NCI-H345 (cell line): Measurements from ENCODE around the gene KIF15.
A peak's percentile ranks its signal among the peaks of the same experiment; 100 is the strongest.
"Not testable (repeated sequence)": the region's sequence is repeated elsewhere in the genome, so short reads cannot be mapped to it uniquely, and the experiment has no call there.

ENCODE experiments used
- DNase-seq: peaks from one replicate; lab custom pipeline; 2025; lab: John Stamatoyannopoulos, UW

Gene KIF15, protein sequence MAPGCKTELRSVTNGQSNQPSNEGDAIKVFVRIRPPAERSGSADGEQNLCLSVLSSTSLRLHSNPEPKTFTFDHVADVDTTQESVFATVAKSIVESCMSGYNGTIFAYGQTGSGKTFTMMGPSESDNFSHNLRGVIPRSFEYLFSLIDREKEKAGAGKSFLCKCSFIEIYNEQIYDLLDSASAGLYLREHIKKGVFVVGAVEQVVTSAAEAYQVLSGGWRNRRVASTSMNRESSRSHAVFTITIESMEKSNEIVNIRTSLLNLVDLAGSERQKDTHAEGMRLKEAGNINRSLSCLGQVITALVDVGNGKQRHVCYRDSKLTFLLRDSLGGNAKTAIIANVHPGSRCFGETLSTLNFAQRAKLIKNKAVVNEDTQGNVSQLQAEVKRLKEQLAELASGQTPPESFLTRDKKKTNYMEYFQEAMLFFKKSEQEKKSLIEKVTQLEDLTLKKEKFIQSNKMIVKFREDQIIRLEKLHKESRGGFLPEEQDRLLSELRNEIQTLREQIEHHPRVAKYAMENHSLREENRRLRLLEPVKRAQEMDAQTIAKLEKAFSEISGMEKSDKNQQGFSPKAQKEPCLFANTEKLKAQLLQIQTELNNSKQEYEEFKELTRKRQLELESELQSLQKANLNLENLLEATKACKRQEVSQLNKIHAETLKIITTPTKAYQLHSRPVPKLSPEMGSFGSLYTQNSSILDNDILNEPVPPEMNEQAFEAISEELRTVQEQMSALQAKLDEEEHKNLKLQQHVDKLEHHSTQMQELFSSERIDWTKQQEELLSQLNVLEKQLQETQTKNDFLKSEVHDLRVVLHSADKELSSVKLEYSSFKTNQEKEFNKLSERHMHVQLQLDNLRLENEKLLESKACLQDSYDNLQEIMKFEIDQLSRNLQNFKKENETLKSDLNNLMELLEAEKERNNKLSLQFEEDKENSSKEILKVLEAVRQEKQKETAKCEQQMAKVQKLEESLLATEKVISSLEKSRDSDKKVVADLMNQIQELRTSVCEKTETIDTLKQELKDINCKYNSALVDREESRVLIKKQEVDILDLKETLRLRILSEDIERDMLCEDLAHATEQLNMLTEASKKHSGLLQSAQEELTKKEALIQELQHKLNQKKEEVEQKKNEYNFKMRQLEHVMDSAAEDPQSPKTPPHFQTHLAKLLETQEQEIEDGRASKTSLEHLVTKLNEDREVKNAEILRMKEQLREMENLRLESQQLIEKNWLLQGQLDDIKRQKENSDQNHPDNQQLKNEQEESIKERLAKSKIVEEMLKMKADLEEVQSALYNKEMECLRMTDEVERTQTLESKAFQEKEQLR (N-terminal part only)

GRCh38 chr3:44761424-44762169 is at the start of gene KIF15, which contains the start of gene KIAA1143:
Gene KIF15 (plus strand): TSS chr3:44761794. CDS start chr3:44761866, 72 bp downstream.
Gene KIAA1143 (minus strand): TSS chr3:44761619. CDS start chr3:44761602, 17 bp downstream.
- peak; percentile 96 for DNase-seq

DNA sequence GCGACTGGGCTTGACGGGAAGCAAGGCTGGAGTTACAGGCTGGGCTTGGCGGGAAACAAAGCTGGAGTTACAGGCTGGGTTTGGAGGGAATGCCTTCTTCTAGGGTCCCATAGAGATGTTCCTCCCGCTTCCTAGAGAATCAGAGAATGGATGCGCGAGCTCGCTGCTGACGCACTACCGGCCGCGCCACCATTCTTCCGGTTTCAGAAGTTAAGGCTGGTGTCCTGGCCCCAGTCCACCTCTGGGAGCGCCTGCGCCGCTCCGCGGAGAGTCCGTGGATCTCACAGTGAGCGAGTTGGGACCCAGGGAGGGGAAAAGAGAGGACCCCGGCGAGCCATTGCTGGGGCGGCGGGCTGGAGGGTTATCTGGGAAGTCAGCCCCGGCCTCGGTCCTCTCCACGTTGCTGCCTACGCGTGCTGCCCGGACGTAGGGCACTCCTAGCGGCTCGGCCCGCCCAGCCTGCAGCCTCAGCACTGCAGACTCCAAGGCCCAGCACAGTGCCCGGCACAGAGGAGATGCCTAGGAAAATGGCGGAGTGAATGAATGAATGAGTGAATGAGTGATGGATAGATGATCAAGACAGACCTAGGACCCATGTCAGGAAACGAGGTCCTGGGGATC is 49.0 kb upstream of the KIF15 start, which contains the start of gene ZNF502:
Gene ZNF502, plus strand, starts transcription at position 206 of the 621 bp plus-strand sequence. CDS start 7,602 bp downstream, outside the sequence.
- DNase-seq: no peak

DNA sequence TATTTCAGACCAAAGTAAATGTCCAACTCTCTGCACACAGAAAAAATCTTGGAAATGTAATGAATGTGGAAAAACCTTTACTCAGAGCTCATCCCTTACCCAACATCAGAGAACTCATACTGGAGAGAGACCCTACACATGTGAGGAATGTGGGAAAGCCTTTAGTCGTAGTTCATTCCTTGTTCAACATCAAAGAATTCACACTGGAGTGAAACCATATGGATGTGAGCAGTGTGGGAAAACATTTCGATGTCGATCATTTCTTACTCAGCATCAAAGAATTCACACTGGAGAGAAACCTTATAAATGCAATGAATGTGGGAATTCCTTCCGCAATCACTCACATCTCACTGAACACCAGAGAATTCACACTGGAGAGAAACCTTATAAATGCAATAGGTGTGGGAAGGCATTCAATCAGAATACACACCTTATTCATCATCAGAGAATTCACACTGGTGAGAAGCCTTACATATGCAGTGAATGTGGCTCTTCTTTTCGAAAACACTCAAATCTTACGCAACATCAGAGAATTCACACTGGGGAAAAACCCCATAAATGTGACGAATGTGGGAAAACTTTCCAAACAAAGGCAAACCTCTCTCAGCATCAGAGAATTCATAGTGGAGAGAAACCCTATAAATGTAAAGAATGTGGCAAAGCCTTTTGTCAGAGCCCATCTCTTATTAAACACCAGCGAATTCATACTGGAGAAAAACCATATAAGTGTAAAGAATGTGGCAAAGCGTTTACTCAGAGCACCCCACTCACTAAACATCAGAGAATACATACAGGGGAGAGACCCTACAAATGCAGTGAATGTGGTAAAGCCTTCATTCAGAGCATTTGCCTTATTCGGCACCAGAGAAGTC is 40.1 kb upstream of the KIF15 start:
- no peak for DNase-seq

DNA sequence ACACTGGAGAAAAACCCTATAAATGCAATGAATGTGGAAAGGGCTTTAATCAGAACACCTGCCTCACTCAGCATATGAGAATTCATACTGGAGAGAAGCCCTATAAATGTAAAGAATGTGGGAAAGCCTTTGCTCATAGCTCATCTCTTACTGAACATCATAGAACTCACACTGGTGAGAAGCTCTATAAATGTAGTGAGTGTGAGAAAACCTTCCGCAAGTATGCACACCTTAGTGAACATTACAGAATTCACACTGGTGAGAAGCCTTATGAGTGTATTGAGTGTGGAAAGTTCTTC is 39.5 kb upstream of the KIF15 start:
- no peak for DNase-seq

DNA sequence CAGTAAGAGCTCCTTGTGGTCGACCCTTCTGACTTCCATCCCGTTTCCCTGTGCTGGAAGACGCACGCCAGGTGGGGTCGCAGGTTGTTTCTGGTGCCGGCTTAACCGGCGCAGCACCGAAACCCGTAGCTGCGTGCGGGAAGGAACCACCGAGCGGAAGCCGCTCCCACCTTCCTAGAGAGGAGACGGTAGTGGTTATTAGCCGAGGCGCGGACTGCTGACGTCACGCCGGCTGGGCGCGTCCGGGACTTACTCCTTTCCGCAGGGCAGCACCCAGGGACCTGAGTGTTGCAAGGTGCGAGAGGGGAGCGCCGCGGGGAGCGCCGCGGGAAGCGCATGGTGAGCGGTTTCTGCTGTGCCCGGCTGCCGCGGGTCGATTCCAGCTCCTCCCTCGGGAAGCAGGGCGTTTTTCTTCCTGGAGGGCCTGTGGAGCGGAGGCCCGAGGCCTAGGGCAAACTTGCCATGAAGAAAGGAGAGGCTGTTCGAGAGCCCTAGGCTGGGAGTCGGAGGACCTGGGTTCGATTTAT is 32.1 kb upstream of the KIF15 start, which contains the start of gene ZNF501:
Gene ZNF501, plus strand, starts transcription at position 252 of the 527 bp plus-strand sequence. CDS start 4,787 bp downstream, outside the sequence.
- DNase-seq: peak; percentile 94

DNA sequence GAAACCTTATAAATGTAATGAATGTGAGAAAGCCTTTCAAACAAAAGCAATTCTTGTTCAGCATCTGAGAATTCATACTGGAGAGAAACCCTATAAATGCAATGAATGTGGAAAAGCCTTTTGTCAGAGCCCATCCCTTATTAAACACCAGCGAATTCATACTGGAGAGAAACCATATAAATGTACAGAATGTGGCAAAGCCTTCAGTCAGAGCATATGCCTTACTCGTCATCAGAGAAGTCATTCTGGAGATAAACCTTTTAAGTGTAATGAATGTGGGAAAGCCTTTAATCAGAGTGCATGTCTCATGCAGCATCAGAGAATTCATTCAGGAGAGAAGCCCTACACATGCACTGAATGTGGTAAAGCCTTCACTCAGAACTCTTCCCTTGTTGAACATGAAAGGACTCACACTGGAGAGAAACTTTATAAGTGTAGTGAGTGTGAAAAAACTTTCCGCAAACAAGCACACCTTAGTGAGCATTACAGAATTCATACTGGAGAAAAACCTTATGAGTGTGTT is 26.9 kb upstream of the KIF15 start:
- no peak for DNase-seq

- no peak for DNase-seq
These were observed 532 bp upstream of the KIF15 start for GRCh38 chr3:44761101-44761423.

GRCh38 chr3:44762170-44762677 is 630 bp downstream of the KIF15 start:
- DNase-seq: peak; percentile 17

DNA sequence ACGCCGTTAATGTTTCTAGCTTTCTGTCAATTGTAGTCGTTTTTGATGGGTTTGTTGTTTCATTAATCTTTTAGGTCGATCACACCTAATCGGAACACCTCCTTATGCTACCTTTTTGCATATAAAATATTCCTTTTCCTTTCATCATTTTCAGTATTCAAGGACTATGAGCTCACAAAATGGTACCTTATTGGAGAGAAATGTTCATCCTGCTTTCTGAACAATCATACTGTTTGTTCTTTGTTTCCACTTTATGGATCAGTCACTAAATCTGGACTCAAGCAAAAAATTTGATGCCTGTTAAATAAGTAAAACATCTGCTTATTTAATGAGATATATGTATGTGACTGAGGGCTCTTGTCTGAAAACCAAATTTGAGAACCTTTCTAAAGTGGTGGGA is 1.1 kb downstream of the KIF15 start:
- DNase-seq: no peak

GRCh38 chr3:44764248-44764647 is 2.7 kb downstream of the KIF15 start:
- no peak for DNase-seq

DNA sequence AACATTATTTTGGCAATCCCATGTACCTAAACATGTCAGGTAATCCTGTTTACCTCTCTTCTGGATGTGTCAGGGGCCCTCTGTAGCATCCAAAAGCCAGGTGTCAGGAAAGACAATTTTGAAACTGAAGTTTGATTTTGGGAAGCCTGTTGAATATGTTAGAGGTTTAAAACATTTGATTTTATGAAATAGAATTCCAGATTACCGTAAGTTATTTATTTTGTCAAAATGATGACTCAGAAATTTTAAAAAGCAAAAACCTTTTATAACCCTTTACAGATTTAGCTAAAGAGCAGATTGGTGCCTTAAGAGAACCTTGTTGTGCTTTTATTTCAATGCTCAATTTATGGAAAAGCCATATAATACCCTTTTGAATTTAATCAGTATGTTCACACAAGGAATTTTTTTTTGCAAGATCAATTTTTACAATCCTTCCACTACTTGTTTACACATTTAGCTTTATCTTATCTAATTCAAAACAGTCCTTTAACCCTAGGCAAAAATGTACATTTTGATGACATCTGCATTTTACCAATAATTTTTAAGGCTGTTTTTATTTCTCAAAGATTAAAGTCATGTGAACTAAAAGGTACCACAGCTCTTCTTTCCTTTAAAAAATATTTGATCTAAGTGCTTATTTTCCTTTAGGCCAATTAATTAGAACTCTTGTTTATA is 10.0 kb downstream of the KIF15 start:
- DNase-seq: no peak

DNA sequence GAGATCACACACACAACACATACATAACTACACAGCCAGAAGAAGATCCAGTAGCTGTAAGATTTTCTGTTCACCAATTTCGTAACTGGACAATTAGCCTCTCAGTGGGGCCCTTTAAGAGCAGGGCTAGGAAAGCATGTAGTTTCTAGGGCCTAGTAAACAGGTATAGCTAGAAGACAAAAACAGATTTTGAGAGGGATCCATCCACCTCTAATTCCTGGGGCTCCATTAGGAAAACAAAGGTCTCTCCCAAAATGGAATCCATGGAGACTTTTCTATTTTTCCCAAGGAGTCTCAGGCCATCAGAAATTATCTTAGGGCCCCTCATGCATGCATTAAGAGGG is 10.5 kb downstream of the KIF15 start:
- DNase-seq: no peak

DNA sequence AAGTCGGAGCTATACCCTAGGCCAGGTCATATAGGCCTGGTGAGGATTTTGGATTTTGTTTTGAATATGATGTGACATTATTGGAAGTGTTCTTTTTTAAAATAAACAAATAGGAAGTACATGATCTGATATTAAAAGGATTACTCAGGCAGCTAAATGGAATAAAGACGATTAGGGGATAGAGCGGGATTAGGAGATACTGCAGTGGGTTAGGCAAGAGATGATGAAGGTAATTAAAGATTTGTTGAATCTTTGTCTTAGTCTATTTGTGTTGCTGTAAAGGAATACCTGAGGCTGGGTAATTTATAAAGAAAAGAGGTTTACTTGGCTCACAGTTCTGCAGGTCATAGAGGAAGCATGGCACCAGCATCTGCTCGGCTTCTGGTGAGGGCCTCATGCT is 21.3 kb downstream of the KIF15 start:
- no peak for DNase-seq

- DNase-seq: no peak
These were observed 33.6 kb downstream of the KIF15 start for GRCh38 chr3:44795197-44795596.

DNA sequence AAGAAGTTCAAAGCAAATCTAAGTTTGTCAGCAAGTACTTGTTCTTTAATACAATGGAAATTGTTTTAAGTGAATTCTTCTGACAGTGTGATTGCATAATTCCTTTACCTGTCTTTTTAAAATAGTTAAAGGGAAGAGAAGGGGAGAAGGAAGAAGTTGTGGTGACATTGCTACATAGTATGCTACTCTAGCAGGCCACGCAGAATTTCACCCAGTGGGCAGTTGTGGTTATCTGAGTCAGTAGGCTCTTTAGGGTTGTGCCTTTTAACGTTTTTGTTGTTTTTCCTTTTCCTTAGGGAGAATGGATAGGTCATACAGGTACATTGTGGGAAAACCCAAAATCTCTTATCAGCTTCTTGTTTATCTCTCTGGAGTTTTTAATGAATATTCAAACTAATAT is 40.4 kb downstream of the KIF15 start:
- DNase-seq: no peak

GRCh38 chr3:44803298-44803697 is 41.7 kb downstream of the KIF15 start:
- no peak for DNase-seq

DNA sequence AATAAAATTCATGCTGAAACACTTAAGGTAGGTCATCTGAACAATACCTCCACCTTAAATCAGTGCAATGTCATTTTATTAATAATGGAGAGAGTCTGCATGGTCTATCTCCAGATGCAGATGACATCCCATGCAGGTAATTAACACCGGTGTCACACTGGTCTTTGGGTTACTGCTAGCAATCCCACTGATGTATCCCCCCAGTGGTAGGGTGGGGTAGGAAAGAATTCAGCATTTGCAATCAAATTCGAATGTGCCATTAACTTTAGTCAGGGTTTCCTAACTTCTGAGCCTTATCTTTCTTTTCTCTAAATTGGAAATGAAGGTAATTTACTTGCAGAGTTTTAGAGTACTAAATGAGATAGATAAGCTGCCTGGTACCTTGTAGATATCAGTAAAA is 44.4 kb downstream of the KIF15 start:
- no peak for DNase-seq

DNA sequence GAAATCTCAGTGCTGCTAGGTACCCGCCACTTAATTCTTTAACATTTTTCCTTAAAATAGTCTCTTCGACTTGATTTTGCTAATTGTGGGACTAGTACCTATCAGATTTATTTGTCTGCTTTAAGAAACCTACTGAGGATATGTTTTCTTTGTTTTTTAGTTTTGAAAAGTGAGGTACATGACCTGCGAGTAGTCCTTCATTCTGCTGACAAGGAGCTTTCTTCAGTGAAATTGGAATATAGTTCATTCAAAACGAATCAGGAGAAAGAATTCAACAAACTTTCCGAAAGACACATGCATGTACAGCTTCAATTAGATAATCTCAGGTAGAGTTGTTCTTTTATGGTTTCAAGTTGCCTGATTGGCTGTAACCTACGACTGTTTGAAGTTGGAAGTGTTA is 53.2 kb downstream of the KIF15 start:
- no peak for DNase-seq

DNA sequence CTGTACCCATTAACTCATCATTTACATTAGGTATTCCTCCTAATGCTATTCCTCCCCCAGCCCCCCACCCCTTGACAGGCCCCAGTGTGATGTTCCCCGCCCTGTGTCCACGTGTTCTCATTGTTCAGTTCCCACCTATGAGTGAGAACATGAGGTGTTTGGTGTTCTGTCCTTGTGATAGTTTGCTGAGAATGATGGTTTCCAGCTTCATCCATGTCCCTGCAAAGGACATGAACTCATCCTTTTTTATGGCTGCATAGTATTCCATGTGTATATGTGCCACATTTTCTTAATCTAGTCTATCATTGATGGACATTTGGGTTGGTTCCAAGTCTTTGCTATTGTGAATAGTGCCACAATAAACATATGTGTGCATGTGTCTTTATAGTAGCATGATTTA is 54.7 kb downstream of the KIF15 start:
- not testable (repeated sequence) for DNase-seq
